ENCODE measurements around the gene GALK1.

Gene GALK1

GRCh38 chr17:75803883-75804282 is 38.9 kb upstream of the GALK1 start:
- no peak for TF ChIP-seq CTCF (IDR thresholded peaks at IDR 0.05; ENCODE audit: control insufficient read depth, insufficient read depth, low read depth, low read length, missing control alignments)
- no peak for DNase-seq (ENCODE audit: low read depth)
- no peak overlapping the region for H3K4me3 ChIP-seq (ENCODE audit: control insufficient read depth, low read depth, low read length)

GRCh38 chr17:75799402-75799801 is 34.4 kb upstream of the GALK1 start:
- no peak for DNase-seq (ENCODE audit: low read depth)
- no peak for TF ChIP-seq CTCF (IDR thresholded peaks at IDR 0.05; ENCODE audit: control insufficient read depth, insufficient read depth, low read depth, low read length, missing control alignments)
- no peak overlapping the region for H3K4me3 ChIP-seq (ENCODE audit: control insufficient read depth, low read depth, low read length)

GRCh38 chr17:75795820-75796607 is 31.0 kb upstream of the GALK1 start:
- no peak for TF ChIP-seq CTCF (IDR thresholded peaks at IDR 0.05; ENCODE audit: control insufficient read depth, insufficient read depth, low read depth, low read length, missing control alignments)
- no peak for DNase-seq (ENCODE audit: low read depth)
- no peak overlapping the region for H3K4me3 ChIP-seq (ENCODE audit: control insufficient read depth, low read depth, low read length)

GRCh38 chr17:75793460-75793859 is 28.5 kb upstream of the GALK1 start:
- H3K4me3 ChIP-seq (ENCODE audit: control insufficient read depth, low read depth, low read length), result no peak overlapping the region
- no peak for TF ChIP-seq CTCF (IDR thresholded peaks at IDR 0.05; ENCODE audit: control insufficient read depth, insufficient read depth, low read depth, low read length, missing control alignments)
- no peak for DNase-seq (ENCODE audit: low read depth)

- H3K4me3 ChIP-seq (ENCODE audit: control insufficient read depth, low read depth, low read length), result no peak overlapping the region
- no peak for TF ChIP-seq CTCF (IDR thresholded peaks at IDR 0.05; ENCODE audit: control insufficient read depth, insufficient read depth, low read depth, low read length, missing control alignments)
- DNase-seq (ENCODE audit: low read depth), result no peak
Observed at GRCh38 chr17:75791254-75791653, 26.3 kb upstream of the GALK1 start.

GRCh38 chr17:75785016-75785890 is 20.3 kb upstream of the GALK1 start:
- H3K4me3 ChIP-seq (ENCODE audit: control insufficient read depth, low read depth, low read length), result peak overlapping the region; percentile 49
- DNase-seq (ENCODE audit: low read depth), result peak; percentile 53
- no peak for TF ChIP-seq CTCF (IDR thresholded peaks at IDR 0.05; ENCODE audit: control insufficient read depth, insufficient read depth, low read depth, low read length, missing control alignments)
